Measurements from ENCODE around the gene ASTN2. TPM values are rescaled to one million over a fixed set of nuclear protein-coding genes. Genes with fewer than 3 reads are reported as not detected.

Gene ASTN2
- total and polyA plus RNA-seq, 9 of the 15 experiments (the other 6 are each of a cell fraction or from before 2014, with no cell fraction given): 0.56 to 3.5 (median 1.9) TPM

DNA sequence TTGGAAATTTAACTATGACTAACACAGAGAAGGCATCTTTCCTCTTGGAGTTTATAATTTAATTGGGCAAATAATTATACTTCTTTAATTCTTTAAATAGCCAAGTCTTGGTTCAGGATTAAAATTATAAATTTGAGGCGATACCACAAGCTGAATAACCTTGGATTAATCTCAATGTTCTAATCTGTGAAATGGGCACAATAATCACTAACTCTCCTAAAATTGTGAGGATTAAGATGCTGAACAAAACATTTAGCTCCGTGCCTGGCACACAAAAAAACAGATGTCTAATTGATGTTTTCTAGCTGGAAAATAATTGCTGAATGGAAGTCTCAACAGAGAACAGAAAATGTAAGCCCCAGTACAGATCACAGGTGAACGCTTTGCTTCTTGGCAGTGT, 797.5 kb downstream of the ASTN2 start:
- intact Hi-C loops (cut with micrococcal nuclease) (no loop called here), in situ Hi-C loops (cut with MboI) (no loop called here)
- ChIA-PET CTCF (ENCODE audit: low intra/inter-chr PET ratio) (no interaction called here), POLR2A (no interaction called here)
- no peak overlapping the region for H3K27ac ChIP-seq (ENCODE audit: extremely low read depth, low read depth, low read length)
- TF ChIP-seq RBM25 (IDR thresholded peaks at IDR 0.05; ENCODE audit: low read depth, low read length, severe bottlenecking) (peak; percentile 67), ESRRA (IDR thresholded peaks at IDR 0.05; ENCODE audit: borderline replicate concordance, low read depth) (peak; percentile 54), EWSR1 (IDR thresholded peaks at IDR 0.05; ENCODE audit: borderline replicate concordance, low read depth, partially characterized antibody) (no peak), JUN (IDR thresholded peaks at IDR 0.05; ENCODE audit: borderline replicate concordance, low read depth, low read length) (no peak), JUN (CRISPR knock-in tag; IDR thresholded peaks at IDR 0.05; ENCODE audit: borderline replicate concordance) (no peak)
- ATAC-seq: no peak
- no peaks in the 10 kb centered on the region for H3K9me3 ChIP-seq (replicated peaks; ENCODE audit: control insufficient read depth, insufficient read depth, low read depth, low read length)
- DNase-seq (ENCODE audit: extremely low read depth in 1 of 4, low spot score in 3 of 4): no peak
- 0% methylated on average over 3 of the region's 3 CpGs for WGBS (ENCODE audit: insufficient coverage, low coverage, missing lambda C conversion rate)
- no peaks in the 10 kb centered on the region for H3K4me1 ChIP-seq (replicated peaks in 1 of 2; ENCODE audit: control insufficient read depth in 2 of 2, insufficient read depth in 2 of 2, low read length in 2 of 2)
- H3K79me2 ChIP-seq (ENCODE audit: control insufficient read depth, insufficient read depth, low read length): no peaks in the 10 kb centered on the region
- no peaks in the 10 kb centered on the region for H3K36me3 ChIP-seq (ENCODE audit: control insufficient read depth, insufficient read depth, low read length)
- no peaks in the 10 kb centered on the region for H3K27me3 ChIP-seq (ENCODE audit: control insufficient read depth in 2 of 2, insufficient read depth in 2 of 2, low read length in 2 of 2)
- no peak overlapping the region for H3K4me2 ChIP-seq (ENCODE audit: insufficient read depth, low read length)
- H3K9ac ChIP-seq (ENCODE audit: insufficient read depth in 1 of 2, low read depth in 2 of 2, low read length in 2 of 2): no peak overlapping the region
- H3K9me1 ChIP-seq (ENCODE audit: control insufficient read depth, insufficient read depth, low read length): no peaks in the 10 kb centered on the region
- no peaks in the 10 kb centered on the region for H4K20me1 ChIP-seq (replicated peaks; ENCODE audit: control insufficient read depth, insufficient read depth, low read length)
- no peak overlapping the region for H2AFZ ChIP-seq (ENCODE audit: low read depth, low read length)
- BruUV-seq (replicated peaks): no TSS peak
- H3K4me3 ChIP-seq: no peak overlapping the region
- FAIRE-seq: no peak

DNA sequence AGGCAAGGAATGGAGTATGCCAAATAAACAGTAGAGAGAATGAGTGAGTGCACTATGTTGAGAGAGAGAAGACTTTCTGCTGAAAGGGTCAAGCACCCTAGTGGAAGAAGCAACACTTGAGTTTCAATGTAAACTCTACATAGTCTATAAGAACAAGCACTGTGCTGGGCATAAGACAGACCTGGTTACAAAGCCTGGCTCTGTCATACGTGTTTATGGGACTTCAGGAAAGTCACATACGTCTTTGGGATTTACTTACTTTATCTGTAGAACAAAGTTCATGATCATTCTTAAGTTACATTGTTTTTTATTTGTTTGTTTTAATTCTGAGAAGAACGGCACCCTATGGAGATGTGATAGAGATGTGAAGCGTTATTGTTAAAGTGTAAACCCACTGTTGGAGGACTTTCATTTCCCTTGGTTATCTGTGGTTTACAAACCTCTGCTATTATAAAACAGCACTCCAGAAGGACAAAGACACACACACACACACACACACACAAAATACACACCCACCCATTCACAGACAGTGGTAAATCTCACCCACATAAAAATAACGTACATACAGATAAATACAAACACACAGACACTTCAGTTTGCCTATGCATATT, 798.4 kb downstream of the ASTN2 start:
- no peak for TF ChIP-seq KLF1 (tag; IDR thresholded peaks at IDR 0.05)
- no peak for TF ChIP-seq SRSF1 (IDR thresholded peaks at IDR 0.05; ENCODE audit: low read depth, low read length)
- no peak for TF ChIP-seq GABPB2 (CRISPR knock-in tag; conservative IDR thresholded peaks at IDR 0.05)
- TF ChIP-seq SIRT6 (IDR thresholded peaks at IDR 0.05; ENCODE audit: low read depth, low read length): no peak
- no peak for TF ChIP-seq HSF4 (CRISPR knock-in tag; IDR thresholded peaks at IDR 0.05; ENCODE audit: borderline replicate concordance)
- TF ChIP-seq, protein P1, sequence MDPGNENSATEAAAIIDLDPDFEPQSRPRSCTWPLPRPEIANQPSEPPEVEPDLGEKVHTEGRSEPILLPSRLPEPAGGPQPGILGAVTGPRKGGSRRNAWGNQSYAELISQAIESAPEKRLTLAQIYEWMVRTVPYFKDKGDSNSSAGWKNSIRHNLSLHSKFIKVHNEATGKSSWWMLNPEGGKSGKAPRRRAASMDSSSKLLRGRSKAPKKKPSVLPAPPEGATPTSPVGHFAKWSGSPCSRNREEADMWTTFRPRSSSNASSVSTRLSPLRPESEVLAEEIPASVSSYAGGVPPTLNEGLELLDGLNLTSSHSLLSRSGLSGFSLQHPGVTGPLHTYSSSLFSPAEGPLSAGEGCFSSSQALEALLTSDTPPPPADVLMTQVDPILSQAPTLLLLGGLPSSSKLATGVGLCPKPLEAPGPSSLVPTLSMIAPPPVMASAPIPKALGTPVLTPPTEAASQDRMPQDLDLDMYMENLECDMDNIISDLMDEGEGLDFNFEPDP (CRISPR knock-in tag; IDR thresholded peaks at IDR 0.05): no peak
- no peak for TF ChIP-seq CBFA2T2 (conservative IDR thresholded peaks at IDR 0.05)
- Histone ChIP-seq H2AFZ (ENCODE audit: low read depth, low read length) (no peak overlapping the region), H3K4me1 (replicated peaks in 1 of 2; ENCODE audit: control insufficient read depth in 2 of 2, insufficient read depth in 2 of 2, low read length in 2 of 2) (no peaks in the 10 kb centered on the region), H3K9ac (ENCODE audit: insufficient read depth in 1 of 2, low read depth in 2 of 2, low read length in 2 of 2) (no peak overlapping the region), H3K4me2 (ENCODE audit: insufficient read depth, low read length) (no peak overlapping the region), H3K4me3 (no peak overlapping the region), H4K20me1 (replicated peaks; ENCODE audit: control insufficient read depth, insufficient read depth, low read length) (no peaks in the 10 kb centered on the region), H3K36me3 (ENCODE audit: control insufficient read depth, insufficient read depth, low read length) (no peaks in the 10 kb centered on the region), H3K27me3 (ENCODE audit: control insufficient read depth in 2 of 2, insufficient read depth in 2 of 2, low read length in 2 of 2) (no peaks in the 10 kb centered on the region), H3K27ac (ENCODE audit: extremely low read depth, low read depth, low read length) (no peak overlapping the region), H3K79me2 (ENCODE audit: control insufficient read depth, insufficient read depth, low read length) (no peaks in the 10 kb centered on the region), H3K9me3 (replicated peaks; ENCODE audit: control insufficient read depth, insufficient read depth, low read depth, low read length) (no peaks in the 10 kb centered on the region), H3K9me1 (ENCODE audit: control insufficient read depth, insufficient read depth, low read length) (no peaks in the 10 kb centered on the region)
- CTCF ChIA-PET (ENCODE audit: low intra/inter-chr PET ratio): no interaction called here
- intact Hi-C loops (cut with micrococcal nuclease) (no loop called here), in situ Hi-C loops (cut with MboI) (no loop called here)
- ATAC-seq: no peak
- FAIRE-seq: no peak
- BruUV-seq (replicated peaks): no TSS peak
- no peak for DNase-seq (ENCODE audit: extremely low read depth in 1 of 4, low spot score in 3 of 4)
- WGBS (ENCODE audit: insufficient coverage, low coverage, missing lambda C conversion rate): 3% methylated on average over 5 of the region's 5 CpGs
- POLR2A ChIA-PET: no interaction called here

Measured in K562 (cell line).